Esophagus muscularis mucosa (tissue), 4 donors: ENCODE measurements around the gene ZNF638. TPM values are rescaled to one million over a fixed set of nuclear protein-coding genes. Genes with fewer than 3 reads are reported as not detected.

ENCODE experiments used
- DNase-seq: peaks from one replicate; pipeline ENCODE4 v3.0.0-alpha.2; 2017; ENCODE audit errors: extremely low spot score
- H3K27ac ChIP-seq, 4 donors: fragments of 200-600 bp; sonication (generic); replicated peaks in 1 of 4; 1 replicate in 3 of 4; 2 replicates in 1 of 4; pipeline ENCODE4 v1.5.1; 2016 to 2019; ENCODE audit warnings: mild to moderate bottlenecking in 1 of 4
- H3K27me3 ChIP-seq, 4 donors: fragments of 200-600 bp; sonication (generic); one replicate each; pipeline versions ENCODE4 v1.5.1 to v1.6.0; 2016 to 2019
- H3K36me3 ChIP-seq, 4 donors: fragments of 200-600 bp; sonication (generic); one replicate each; pipeline ENCODE4 v1.5.1; 2016 to 2019
- H3K4me1 ChIP-seq, 4 donors: fragments of 200-600 bp; sonication (generic); one replicate each; pipeline ENCODE4 v1.5.1; 2016 to 2019
- H3K4me3 ChIP-seq, 4 donors: fragments of 200-600 bp; sonication (generic); 1 replicate in 2 of 4; 2 replicates in 2 of 4; pipeline ENCODE4 v1.5.1; 2016 to 2019; ENCODE audit warnings: mild to moderate bottlenecking in 4 of 4, moderate library complexity in 1 of 4
- H3K9me3 ChIP-seq, 4 donors: fragments of 200-600 bp; sonication (generic); 1 replicate in 3 of 4; 2 replicates in 1 of 4; pipeline ENCODE4 v1.5.1; 2016 to 2019
- CTCF ChIP-seq, 3 experiments: fragments of 200-600 bp in 2 of 3; fragments of 450-650 bp in 1 of 3; sonication (generic) in 2 of 3; IDR thresholded peaks; one replicate each; pipeline ENCODE4 v1.5.1; 2017 to 2019; ENCODE audit warnings: antibody characterized with exemption in 3 of 3, mild to moderate bottlenecking in 2 of 3, moderate library complexity in 1 of 3
- EP300 ChIP-seq: sonication (generic); formaldehyde crosslinking; IDR thresholded peaks from one replicate; pipeline ENCODE4 v1.6.1; 2017; ENCODE audit warnings: antibody characterized with exemption
- POLR2A ChIP-seq: fragments of 450-650 bp; IDR thresholded peaks from one replicate; pipeline ENCODE4 v1.6.1; 2017; ENCODE audit warnings: antibody characterized with exemption, moderate library complexity, mild to moderate bottlenecking, low read depth
- POLR2AphosphoS5 ChIP-seq, 2 donors: sonication (generic); formaldehyde crosslinking; IDR thresholded peaks; one replicate each; pipeline ENCODE4 v1.6.1; 2017; ENCODE audit warnings: antibody characterized with exemption in 2 of 2
- WGBS: methylation state at CpG from one replicate; pipeline ENCODE4 v1.1.5; 2018; 5-methylcytosine and 5-hydroxymethylcytosine counted together
- intact Hi-C: fragments of 100-400 bp; cut with DNase I; formaldehyde crosslinking; loops from one replicate; pipeline ENCODE4 v1.15.1; 2023
- total RNA-seq, 4 donors: library from RNA; depleted of rRNA; stranded (reverse); fragments of >200 nt; gene quantifications; one replicate each; pipeline versions ENCODE4 v1.1.0 to v1.2.1, GENCODE V29; 2016

Gene ZNF638
- total RNA-seq, 4 donors from 2014 or later: 77.1 to 132 (median 86.4) TPM

- H3K4me1 ChIP-seq: peaks cover 54 to 98% (median 91%) of the 10 kb centered on the region in 4 donors
- TF ChIP-seq POLR2A (no peak), EP300 (no peak), CTCF (IDR thresholded peaks at IDR 0.05) (no peak), POLR2AphosphoS5 (IDR thresholded peaks at IDR 0.05) (no peak)
Observed at GRCh38 chr2:71337776-71338175, 6.2 kb downstream of the ZNF638 start.

GRCh38 chr2:71339685-71340084, 8.1 kb downstream of the ZNF638 start:
- Histone ChIP-seq H3K9me3 (no peaks in the 10 kb centered on the region), H3K27ac (no peak overlapping the region), H3K4me3 (no peak overlapping the region), H3K36me3 (no peaks in the 10 kb centered on the region), H3K27me3 (no peaks in the 10 kb centered on the region), H3K4me1 (peaks cover 40 to 82% (median 75%) of the 10 kb centered on the region in 4 donors)
- intact Hi-C loops: no loop called here
- 93% methylated on average over 2 of the region's 2 CpGs for WGBS
- TF ChIP-seq POLR2AphosphoS5 (IDR thresholded peaks at IDR 0.05) (no peak), EP300 (no peak), CTCF (IDR thresholded peaks at IDR 0.05) (no peak), POLR2A (no peak)
- no peak for DNase-seq

More at GRCh38 chr2:71337776-71338175, 6.2 kb downstream of the ZNF638 start:
- no peak overlapping the region for H3K27ac ChIP-seq
- H3K27me3 ChIP-seq: no peaks in the 10 kb centered on the region
- no peaks in the 10 kb centered on the region for H3K36me3 ChIP-seq
- WGBS: 57% methylated on average over 2 of the region's 2 CpGs
- DNase-seq: no peak
- intact Hi-C loops: no loop called here
- H3K9me3 ChIP-seq: no peaks in the 10 kb centered on the region
- H3K4me3 ChIP-seq: no peak overlapping the region

GRCh38 chr2:71340176-71340575, 8.6 kb downstream of the ZNF638 start:
- DNase-seq: no peak
- H3K4me3 ChIP-seq: no peak overlapping the region
- no peak overlapping the region for H3K27ac ChIP-seq
- no peaks in the 10 kb centered on the region for H3K36me3 ChIP-seq
- no peak for TF ChIP-seq POLR2A
- TF ChIP-seq EP300: no peak
- TF ChIP-seq CTCF (IDR thresholded peaks at IDR 0.05): no peak
- no peak for TF ChIP-seq POLR2AphosphoS5 (IDR thresholded peaks at IDR 0.05)
- intact Hi-C loops: no loop called here
- no peaks in the 10 kb centered on the region for H3K27me3 ChIP-seq
- 56% methylated on average over 3 of the region's 3 CpGs for WGBS
- H3K9me3 ChIP-seq: no peaks in the 10 kb centered on the region
- peaks cover 35 to 77% (median 70%) of the 10 kb centered on the region in 4 donors for H3K4me1 ChIP-seq

- DNase-seq: no peak
- Histone ChIP-seq H3K27me3 (no peaks in the 10 kb centered on the region), H3K27ac (no peak overlapping the region), H3K9me3 (no peaks in the 10 kb centered on the region), H3K36me3 (no peaks in the 10 kb centered on the region), H3K4me1 (peaks cover 26 to 63% (median 56%) of the 10 kb centered on the region in 4 donors), H3K4me3 (no peak overlapping the region)
- 61% methylated on average over 4 of the region's 4 CpGs for WGBS
- intact Hi-C loops: no loop called here
- TF ChIP-seq CTCF (IDR thresholded peaks at IDR 0.05): no peak
- TF ChIP-seq POLR2A: no peak
- TF ChIP-seq EP300: no peak
- TF ChIP-seq POLR2AphosphoS5 (IDR thresholded peaks at IDR 0.05): no peak
Observed at GRCh38 chr2:71341645-71342044, 10.1 kb downstream of the ZNF638 start.

GRCh38 chr2:71346065-71346464, 14.5 kb downstream of the ZNF638 start:
- Histone ChIP-seq H3K36me3 (peaks cover 10 to 23% (median 18%) of the 10 kb centered on the region in 4 donors), H3K27ac (no peak overlapping the region), H3K27me3 (no peaks in the 10 kb centered on the region), H3K9me3 (no peaks in the 10 kb centered on the region), H3K4me3 (no peak overlapping the region), H3K4me1 (peaks cover under 1 to 32% (median 12%) of the 10 kb centered on the region in 4 donors)
- WGBS: 95% methylated on average over 2 of the region's 2 CpGs
- no peak for DNase-seq
- intact Hi-C loops: no loop called here
- no peak for TF ChIP-seq POLR2A
- no peak for TF ChIP-seq POLR2AphosphoS5 (IDR thresholded peaks at IDR 0.05)
- no peak for TF ChIP-seq EP300
- TF ChIP-seq CTCF (IDR thresholded peaks at IDR 0.05): no peak
